ENCODE measurements around the gene OR6V1. TPM values are rescaled to one million over a fixed set of nuclear protein-coding genes. Genes with fewer than 3 reads are reported as not detected.
A peak's percentile ranks its signal among the peaks of the same experiment; 100 is the strongest.
"Not testable (repeated sequence)": the region's sequence is repeated elsewhere in the genome, so short reads cannot be mapped to it uniquely, and the experiment has no call there.

Gene OR6V1
- total RNA-seq, 3 donors from 2014 or later, result not detected

GRCh38 chr7:143096146-143096545 lies 44.0 kb downstream of the OR6V1 start:
- Histone ChIP-seq H3K9me3 (peaks cover 10 to 20% of the 10 kb centered on the region in 2 donors), H3K4me1 (no peaks in the 10 kb centered on the region), H3K27me3 (no peaks in the 10 kb centered on the region), H3K36me3 (no peaks in the 10 kb centered on the region), H3K4me3 (no peak overlapping the region), H3K27ac (peak overlapping the region in 1 of 2 donors; percentile 38)
- TF ChIP-seq POLR2AphosphoS5 (IDR thresholded peaks at IDR 0.05) (no peak), POLR2A (IDR thresholded peaks at IDR 0.05) (no peak)
- intact Hi-C loops (cut with DNase I; ENCODE audit: low total_unique reads), result no loop called here
- peak in 1 of 2 donors; percentile 19 for DNase-seq (ENCODE audit: low spot score in 2 of 2)

- H3K36me3 ChIP-seq; H3K4me3 ChIP-seq; intact Hi-C loops (cut with DNase I; ENCODE audit: low total_unique reads); DNase-seq (ENCODE audit: low spot score in 2 of 2); H3K27me3 ChIP-seq; H3K27ac ChIP-seq; H3K4me1 ChIP-seq: not testable (repeated sequence)
- H3K9me3 ChIP-seq, result peaks cover 10 to 20% of the 10 kb centered on the region in 2 donors
Observed at GRCh38 chr7:143099579-143099978, 47.4 kb downstream of the OR6V1 start.

Other genes with a start within 250 kb of the OR6V1 start
- gene EPHB6, start 197.3 kb upstream of the OR6V1 start, total RNA-seq, result 10 to 100 TPM in 2 of 3 donors, 1 to 10 TPM in 1; 5.2 to 29.8 (median 29.6) TPM
- 10 to 100 TPM in 2 of 3 donors, under 1 TPM in 1; under 0.01 to 19.8 (median 13.4) TPM for gene TRPV6, start 166.6 kb upstream of the OR6V1 start, total RNA-seq
- 1 to 10 TPM in 1 of 3 donors, under 1 TPM in 1, not detected in 1; 0.15 to 1.3 TPM for gene TRPV5, start 118.6 kb upstream of the OR6V1 start, total RNA-seq
- not detected for gene LLCFC1, start 112.9 kb upstream of the OR6V1 start, total RNA-seq
- 1 to 10 TPM in 2 of 3 donors, under 1 TPM in 1; 0.16 to 4.3 (median 2.2) TPM for gene KEL, start 90.0 kb upstream of the OR6V1 start, total RNA-seq
- gene OR9A2, start 25.2 kb upstream of the OR6V1 start, total RNA-seq, result 1 to 10 TPM in 2 of 3 donors, not detected in 1; 1.2 to 2.0 TPM
- gene PIP, start 79.7 kb downstream of the OR6V1 start, total RNA-seq, result 1,000 to 10,000 TPM in 1 of 3 donors, 100 to 1,000 TPM in 1, 1 to 10 TPM in 1; 1.6 to 1,201 (median 140) TPM
- gene TAS2R39, start 131.1 kb downstream of the OR6V1 start, total RNA-seq, result not detected
- gene TAS2R40, start 169.7 kb downstream of the OR6V1 start, total RNA-seq, result not detected
- gene GSTK1, start 211.1 kb downstream of the OR6V1 start, total RNA-seq, result 100 to 1,000 TPM; 196 to 242 (median 199) TPM
- gene TMEM139, start 232.6 kb downstream of the OR6V1 start, total RNA-seq, result 10 to 100 TPM in 2 of 3 donors, 1 to 10 TPM in 1; 1.4 to 27.4 (median 14.4) TPM
- 10 to 100 TPM; 11.7 to 24.9 (median 22.8) TPM for gene CASP2, start 236.0 kb downstream of the OR6V1 start, total RNA-seq